ENCODE measurements around the gene SRA1.
"Not testable (repeated sequence)": the region's sequence is repeated elsewhere in the genome, so short reads cannot be mapped to it uniquely, and the experiment has no call there.

SRA1 gene

DNA sequence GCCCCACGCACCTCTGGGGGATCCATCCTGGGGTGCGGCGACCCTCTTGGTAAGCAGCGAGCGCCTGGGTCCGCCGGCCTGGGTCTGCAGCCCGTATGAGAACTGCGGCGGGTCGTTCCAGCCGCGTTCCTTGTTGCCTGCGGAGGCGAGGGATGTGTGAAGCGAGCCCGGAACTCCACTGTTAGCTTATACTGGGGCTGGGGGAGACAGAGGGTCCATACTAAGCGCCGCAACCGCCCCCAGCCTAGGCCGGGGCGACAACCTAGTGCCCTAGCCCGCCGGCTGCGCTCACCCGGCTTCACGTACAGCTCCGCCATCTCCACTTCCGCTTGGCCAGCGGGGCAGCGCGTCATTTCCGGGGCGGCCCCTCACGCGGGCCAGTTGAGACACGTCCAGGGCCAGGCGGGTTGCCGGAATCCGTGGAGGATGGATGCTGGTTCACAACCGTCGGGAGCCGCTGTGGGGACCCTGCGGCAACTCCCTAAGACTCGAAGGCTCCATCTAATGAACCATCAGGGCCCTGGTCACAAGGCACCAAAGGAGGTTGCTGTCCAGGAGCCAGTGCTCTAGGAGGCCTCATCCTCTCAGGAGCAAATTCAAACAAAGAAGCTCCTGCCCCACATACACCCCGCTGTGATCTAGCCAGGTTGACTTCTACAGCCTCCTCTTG is at the start of gene SRA1:
Gene SRA1 (minus strand): TSS at position 338 of the 670 bp plus-strand sequence. CDS start 21 bp downstream, at position 317.
- peak; percentile 70 for DNase-seq

DNA sequence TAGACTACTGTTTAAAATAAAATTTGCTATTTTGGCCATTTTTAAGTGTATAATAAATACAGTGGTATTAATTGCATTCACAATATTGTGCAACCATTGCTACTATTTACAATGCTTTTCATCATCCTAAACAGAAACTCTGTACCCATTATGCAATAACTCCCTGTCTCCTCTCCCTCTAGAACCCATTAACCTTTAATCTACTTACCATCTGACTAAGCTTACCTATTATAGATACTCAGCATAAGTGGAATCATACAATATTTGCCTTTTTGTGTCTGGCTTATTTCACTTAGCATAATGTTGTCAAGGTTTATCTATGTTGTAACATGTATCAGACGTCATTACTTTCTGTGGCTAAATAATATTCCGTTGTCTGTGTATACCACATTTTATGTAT is 49.8 kb upstream of the SRA1 start:
- no peak for DNase-seq

DNA sequence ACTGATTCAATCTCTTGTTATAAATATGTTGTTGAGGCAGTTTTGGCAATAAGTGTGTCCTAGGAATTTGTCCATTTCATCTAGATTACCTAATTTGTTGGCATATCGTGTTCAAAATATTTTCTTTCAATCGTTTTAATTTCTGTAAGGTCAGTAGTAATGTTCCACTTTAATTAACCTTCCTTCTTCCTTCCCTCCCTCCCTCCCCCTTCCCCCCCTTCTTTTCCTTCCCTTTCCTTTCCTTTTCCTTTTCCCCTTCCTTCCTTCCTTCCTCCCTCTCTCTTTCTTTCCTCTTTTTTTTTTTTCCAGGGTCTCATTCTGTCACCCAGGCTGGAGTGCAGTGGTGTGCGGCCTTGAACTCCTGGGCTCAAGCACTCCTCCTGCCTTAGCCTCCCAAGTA is 48.6 kb upstream of the SRA1 start:
- no peak for DNase-seq

DNA sequence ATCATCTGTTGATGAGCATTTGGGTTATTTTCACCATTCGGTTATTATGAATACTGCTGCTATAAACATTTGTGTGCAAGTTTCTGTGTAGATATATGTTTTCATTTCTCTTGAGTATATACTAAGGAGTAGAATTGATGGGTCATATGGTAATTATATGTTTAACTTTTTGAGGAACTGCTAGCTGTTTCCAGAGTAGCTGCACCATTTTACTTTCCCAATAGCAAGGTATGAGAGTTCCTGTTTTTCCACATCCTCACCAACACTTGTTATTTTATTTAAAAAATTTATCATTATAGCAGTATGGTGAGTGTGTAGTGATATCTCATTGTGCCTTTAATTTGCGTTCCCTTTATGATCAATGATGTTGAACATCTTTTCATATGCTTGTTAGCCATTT is 46.5 kb upstream of the SRA1 start:
- no peak for DNase-seq

DNA sequence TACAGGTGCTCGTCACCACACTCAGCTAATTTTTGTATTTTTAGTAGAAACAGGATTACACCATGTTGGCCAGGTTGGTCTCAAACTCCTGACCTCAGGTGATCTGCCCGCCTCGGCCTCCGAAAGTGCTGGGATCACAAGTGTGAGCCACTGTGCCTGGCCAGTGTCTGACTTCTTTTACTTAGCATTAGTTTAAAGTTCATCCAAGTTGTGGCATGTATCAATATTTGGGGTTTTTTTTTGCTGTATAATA is 46.1 kb upstream of the SRA1 start:
- not testable (repeated sequence) for DNase-seq

DNA sequence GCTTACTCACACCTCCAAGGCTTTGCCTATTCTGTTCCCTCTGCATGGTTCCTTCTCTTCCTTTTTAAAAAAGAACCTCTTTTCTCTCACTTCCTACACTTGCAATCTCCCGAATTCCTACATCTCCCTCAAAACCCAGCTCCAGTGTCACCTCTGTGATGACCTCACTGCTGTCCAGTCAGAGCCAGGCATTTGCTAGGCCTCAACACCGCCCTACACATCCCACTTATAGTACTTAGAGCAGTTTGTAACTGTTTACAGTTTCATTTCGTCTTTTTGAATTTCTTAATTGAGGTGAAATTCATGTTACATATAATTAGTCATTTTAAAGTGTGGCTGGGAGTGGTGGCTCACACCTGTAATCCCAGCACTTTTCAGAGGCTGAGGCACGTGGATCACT is 44.9 kb upstream of the SRA1 start:
- DNase-seq, result no peak

DNA sequence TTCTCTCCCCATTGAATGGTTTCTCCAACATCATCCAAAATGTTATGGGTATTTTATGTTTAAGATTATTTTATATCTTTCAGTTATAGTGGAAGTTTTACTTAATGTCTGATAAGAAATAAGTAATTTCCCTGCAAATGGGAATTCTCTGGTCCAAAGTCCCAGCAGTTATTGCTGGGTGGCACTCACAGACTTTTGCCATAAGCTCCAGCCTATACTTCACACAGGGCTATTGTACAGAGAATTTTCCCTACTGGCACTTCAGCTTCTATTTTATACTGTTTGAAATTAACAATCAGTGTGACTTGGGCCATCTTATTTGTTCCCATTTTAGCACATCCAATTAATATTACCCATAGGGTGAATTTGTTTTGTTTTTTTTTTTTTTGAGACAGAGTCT is 42.8 kb upstream of the SRA1 start:
- no peak for DNase-seq

DNA sequence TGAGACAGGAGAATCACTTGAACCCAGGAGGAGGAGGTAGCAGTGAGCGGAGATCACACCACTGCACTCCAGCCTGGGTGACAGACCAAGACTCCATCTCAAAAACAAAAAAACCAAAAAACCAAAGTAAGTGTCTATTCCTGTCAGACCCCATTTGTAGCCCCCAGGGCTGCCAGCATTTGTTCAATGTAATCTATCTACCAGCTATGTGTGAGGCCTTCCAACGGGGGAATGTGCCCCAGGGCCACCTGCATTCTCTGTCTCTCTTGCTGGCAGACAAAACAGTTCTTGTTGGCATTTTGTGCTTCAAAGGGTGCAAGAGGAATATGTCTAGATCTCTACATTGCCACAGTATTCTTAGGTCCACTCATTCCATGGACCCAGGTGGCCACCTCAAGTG is 41.6 kb upstream of the SRA1 start:
- no peak for DNase-seq

DNA sequence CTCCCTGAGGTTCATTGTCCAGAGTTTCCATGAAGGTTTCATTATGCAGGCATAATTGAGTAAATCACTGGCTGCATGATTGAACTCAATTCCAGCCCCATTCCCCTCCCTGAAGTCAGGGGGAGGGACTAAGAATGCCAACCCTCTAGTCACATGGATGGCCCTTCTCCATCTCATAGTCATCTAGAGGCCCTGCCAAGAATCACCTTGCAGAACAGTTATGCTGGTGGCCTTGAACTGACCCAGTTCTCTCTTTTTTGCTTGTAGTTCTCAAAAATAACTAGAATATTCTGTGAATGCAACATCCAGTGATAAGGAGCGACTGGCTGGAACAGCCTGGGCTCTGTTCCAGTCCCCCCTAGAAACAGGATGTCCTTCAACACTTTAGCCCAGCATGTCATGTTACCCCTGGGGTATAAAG is 39.1 kb upstream of the SRA1 start:
- DNase-seq, result no peak

DNA sequence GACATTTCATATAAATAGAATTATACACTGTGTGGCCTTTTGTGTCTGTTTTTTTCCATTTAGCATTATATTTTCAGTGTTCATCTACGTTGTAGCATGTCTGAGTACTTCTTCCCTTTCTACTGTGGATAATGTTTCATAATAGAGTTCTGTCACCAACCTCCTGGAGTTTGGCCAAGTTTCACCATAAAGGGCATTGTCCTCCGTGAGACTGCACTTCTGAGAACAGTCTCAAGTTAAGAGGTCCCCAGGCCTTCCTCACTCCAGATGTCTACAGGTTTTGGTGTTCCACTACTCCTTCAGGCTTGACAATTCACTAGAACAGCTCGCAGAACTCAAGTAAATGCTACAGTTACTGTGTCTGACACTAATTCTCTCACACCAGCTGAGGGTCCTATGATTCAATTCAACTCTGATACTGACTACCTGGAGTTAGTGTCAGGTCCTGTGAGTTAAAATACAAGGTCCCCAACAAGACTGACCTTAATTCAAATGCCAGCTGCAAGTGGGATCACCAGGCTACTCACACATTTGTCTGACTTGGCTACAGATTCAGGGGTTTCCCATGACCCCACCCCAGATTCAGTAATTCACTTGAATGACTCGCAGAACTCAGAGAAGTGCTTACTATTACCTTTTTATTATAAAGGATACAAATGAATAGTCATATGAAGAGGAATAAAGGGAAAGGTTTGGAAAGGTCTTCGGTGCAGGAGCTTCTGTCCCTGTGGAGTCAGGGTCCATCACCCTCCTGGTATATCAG is 38.4 kb upstream of the SRA1 start:
- DNase-seq, result no peak

DNA sequence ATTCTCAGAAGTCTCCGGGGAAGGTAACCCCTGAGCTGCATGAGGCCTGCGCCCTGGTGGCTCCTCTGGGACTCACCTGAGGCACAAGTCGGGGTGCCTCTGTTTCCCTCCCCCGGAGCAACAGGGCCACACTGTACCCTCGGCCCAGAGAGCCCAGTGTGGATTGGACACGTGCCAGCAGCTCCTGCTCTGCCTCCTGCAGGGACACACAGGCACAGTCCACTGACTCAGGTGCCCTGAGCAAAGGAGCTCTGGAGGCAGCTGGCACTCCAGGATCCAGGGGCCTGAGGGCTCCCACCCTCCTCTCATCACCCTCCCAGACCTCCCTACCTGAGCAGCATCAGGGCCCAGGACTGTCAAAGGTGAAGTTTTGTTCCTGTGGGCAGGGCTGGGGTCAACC is 36.9 kb upstream of the SRA1 start:
- no peak for DNase-seq

DNA sequence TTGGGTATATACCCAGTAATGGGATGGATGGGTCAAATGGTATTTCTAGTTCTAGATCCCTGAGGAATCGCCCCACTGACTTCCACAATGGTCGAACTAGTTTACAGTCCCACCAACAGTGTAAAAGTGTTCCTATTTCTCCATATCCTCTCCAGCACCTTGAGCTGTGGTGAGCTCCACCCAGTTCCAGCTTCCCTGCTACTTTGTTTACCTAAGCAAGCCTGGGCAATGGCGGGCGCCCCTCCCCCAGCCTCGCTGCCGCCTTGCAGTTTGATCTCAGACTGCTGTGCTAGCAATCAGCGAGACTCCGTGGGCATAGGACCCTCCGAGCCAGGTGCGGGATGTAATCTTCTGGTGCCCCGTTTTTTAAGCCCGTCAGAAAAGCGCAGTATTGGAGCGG is 35.8 kb upstream of the SRA1 start:
- DNase-seq, result not testable (repeated sequence)

DNA sequence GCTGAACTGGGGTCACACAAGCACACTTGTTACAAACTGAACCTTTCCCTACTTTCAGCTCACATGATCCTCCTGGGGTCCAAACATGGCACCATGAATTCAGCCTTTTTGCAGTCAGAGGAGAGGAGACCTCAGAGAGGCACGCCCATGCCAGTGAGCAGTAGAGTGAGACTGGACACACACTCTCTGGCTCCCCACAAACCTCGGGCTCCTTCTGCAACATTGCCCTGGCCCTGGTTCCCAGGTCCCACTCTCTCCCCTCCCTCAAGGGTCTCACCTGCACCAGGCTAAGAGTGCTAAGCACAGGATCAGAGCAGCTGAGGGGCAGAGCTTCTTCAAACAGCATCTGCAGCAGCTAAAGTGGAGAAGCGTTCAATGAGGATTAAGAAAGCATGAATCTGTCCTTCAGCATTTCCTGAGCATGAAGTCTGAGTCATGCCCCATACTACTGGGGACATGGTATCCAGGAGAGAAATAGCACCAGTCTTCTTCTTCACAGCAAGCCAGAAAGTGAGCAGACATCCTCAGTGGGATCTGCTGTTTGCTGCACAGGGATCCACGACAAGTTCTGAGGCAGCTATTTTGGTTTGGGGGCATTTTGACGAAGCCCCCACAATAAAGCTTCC is 34.6 kb upstream of the SRA1 start:
- no peak for DNase-seq

DNA sequence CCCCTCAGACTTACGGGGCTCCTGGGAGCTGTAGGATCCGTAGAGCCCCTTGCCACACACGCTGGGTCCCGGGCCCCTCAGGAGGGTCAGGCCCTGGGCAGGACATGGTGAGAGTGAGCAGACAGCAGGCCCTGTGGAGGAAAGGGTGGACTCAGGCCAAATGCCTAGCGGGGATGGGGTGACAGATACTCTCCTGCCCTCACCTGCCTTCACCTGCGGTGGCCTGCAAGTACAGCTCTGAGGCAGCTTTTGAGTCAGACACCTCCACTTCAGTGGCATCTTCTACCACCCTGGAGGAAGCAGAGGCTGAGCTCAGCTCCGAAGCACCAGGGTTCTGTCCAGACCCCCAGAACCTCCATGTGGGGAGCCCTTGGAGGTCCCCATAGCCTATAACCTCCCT is 33.6 kb upstream of the SRA1 start:
- no peak for DNase-seq

DNA sequence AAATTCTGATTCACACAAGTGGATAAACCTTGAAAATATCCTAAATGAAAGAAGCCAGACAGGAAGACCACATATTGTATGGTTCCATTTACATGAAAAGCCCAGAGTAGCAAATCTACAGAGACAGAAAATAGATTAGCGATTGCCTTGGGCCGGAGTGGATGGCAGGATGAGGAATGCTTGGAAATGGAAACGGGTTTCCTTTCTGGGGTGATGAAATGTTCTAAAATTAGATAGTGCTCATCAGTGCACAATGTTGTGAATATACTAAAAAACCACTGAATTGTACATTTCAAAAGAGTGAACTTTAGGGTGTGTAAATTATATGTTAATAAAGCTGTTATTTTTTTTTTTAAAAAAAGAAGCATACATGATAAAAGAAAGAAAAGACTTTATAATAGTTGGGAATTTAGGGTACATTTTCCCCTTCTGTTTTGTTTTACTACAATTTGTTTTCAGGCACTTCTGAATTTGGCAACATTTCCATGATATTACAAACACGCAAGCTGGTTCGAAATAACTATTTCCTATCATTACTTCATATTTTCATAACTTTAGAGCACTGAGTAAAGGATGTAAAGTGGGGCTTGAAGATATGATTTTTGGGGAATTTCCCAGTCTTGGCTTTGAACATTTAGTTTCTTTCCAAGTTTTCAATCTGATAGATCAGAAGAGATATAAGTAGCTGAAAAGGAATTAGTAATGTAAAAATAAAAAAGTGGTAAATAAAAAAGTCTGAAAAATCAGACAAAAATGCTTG is 31.2 kb upstream of the SRA1 start:
- DNase-seq, result no peak

DNA sequence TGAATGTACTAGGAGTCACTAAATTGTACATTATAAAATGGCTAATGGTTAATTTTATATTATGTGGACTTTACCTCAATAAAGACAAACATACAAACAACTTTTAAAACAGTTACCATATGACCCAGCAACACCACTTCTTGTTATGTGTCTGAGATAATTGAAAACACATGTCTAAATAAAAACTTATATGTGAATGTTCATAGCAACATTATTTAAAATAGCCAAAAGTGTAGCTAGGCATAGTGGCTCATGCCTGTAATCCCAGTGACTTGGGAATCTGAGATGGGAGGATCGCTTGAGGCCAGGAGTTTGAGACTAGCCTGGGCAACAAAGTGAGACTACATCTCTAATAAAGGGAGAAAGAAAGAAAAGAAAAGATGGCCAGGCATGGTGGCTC is 30.2 kb upstream of the SRA1 start:
- no peak for DNase-seq

DNA sequence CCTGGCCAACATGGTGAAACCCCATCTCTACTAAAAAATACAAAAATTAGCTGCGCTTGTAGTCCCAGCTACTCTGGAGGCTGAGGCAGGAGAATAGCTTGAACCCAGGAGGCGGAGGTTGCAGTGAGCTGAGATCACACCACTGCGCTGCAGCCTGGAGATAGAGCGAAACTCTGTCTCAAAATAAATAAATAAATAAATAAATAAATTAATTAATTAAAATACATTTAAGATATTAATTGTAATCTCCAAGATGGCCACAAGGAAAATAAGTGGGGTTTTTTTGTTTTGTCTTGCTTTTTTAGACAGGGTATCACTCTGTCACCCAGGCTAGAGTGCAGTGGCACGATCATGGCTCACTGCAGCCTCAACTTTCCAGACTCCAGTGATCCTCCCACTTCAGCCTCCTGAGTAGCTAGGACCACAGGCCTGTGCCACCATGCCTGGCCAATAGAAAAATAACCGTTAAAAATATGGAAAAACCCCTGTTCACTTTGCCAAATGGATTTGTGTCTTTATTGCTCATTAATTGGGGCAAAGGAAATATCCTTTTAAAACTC is 22.0 kb upstream of the SRA1 start:
- not testable (repeated sequence) for DNase-seq

DNA sequence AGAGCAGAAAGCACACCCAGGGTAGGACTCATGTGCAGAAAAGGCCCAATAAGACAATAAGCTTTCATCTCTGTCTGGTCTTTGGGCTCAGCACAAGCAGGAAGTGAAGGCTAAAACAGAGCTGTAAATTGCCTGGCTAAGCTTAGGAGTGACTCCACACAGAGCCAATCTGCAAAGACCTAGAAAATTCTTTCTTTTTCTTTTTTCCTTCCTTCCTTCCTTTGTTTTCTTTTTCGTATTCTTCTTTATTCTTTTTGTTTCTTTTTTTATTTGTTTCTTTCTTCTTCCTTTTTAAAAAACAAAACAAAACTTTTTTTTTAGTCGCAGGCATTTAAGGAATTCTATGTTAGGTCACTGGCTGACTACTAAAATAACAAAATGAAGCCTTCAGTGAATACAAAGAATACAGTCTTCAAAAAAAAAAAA is 19.5 kb upstream of the SRA1 start:
- DNase-seq, result no peak

DNA sequence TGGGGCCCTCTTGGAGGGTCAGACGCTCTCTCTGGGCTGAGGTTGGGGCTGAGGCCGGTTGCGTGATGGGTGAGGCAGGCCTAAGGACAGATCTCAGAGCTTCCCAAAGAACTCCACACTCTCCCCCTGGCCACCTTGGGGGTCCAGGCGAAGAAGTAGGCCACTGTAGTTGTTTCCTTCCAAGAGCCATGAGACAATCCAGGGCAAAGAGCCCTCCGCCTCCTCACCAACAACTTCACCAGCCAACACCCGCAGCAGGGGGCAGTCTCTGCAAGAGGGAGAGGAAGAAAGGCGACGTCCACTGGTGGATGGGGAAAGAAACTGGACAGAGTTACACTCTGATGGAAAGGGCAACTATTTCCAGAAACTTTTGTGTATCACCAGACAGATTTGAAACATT is 18.0 kb upstream of the SRA1 start:
- DNase-seq, result no peak

DNA sequence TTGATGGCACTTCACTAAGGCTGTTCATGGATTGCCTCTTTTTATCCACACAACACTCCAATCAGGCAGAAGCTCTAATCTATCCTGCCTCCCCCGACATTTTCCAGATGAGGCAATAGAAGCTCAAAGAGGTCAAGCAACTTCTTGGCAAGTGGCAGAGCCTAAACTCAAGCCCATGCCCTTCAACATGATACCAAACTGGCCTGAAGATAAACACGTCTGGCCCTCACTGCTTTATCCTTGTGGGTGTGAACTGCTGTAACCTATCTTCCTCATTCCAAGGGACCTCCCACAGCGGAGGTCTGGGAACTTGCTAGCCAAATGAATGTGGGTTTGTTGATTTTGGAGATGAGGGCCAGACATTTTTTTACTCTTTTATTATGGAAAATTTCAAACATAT is 16.9 kb upstream of the SRA1 start:
- DNase-seq, result no peak

DNA sequence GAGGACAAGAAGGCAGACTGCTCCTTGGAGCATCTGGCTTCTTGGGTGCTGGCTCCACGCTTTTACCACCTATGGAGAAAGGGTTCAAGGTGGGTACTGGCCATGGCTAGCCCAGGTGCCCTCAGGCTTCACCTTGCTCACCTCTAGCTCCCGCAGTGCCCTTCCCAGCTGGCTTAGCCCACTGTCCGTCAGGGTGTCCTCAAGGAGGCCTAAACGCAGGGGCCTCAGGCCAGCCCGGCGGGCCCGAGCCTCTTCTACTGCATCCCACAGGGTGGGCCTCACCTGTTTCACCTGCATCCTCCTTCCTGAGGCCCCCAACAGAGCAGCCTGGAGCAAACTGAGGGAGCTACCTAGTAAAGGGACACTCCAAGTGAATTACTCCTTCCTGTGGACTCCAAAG is 16.4 kb upstream of the SRA1 start:
- no peak for DNase-seq

DNA sequence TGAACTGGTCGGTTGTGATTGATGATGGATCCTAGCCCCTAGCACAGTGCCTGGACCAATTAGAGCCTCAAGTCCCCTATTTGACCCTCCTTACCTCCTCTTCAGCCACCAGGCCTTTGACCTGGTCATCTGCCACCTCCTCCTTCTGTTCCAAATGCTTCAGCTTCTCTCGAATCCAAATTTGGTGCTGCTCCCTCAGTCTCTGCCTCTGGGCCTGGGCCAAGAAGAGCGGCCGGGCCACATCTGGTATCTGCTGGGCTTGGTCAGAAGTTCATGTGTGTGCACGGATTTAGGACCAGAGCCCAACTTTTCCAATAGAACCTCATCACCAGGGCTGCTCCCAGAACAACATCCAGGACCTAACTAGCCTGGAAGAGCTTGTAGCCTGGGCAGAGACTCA is 13.8 kb upstream of the SRA1 start:
- DNase-seq, result no peak

DNA sequence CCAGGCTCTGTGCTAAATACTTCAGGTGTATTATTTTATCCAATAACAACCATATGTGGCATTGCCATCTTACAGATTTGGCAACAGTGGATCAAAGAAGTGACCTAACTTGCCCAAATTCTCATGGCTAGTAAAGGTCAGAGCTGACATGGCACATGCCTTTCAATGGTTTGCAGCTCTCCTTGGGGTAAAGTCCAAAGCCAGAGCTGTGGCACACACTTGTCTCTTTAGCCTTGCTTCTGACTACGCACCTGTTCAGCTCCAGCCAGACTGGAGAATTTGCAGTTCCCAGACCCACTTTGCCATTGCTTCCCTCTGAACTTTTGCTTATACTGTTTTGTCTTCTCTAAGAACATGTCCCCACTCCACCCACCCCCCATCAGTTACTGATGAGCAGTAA is 13.2 kb upstream of the SRA1 start:
- DNase-seq, result no peak

DNA sequence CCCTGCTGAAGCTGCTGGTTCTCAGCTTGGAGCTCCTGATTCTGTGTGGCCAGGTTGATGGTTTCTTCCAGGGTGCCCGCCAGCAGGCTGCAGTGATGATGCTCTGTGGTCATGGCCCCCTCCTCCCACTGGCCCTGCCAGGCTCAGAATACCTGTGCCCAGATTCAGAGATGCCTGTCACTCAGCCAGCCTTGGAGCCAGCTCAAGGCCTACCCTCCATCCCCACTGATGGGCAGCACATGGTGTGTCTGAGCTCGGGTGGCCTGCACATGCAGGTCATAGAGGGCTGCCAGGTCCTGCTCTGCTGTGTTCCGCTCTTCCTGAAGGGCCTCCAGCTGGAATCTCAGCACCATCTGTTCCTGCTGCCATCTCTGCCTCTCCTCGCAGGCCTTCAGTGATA is 12.8 kb upstream of the SRA1 start:
- no peak for DNase-seq

Data from activated CD4-positive, alpha-beta T cell treated with anti-CD3 and anti-CD28 coated beads, Interleukin-2, amount 50 U/mL, for 1 hour (primary cell).